Activated CD8-positive, alpha-beta T cell treated with anti-CD3 and anti-CD28 coated beads, Interleukin-2, amount 10 ng/mL, durations not matched to agents 7 days and 5 days (primary cell): ENCODE data around the gene DNHD1. TPM values are rescaled to one million over a fixed set of nuclear protein-coding genes. Genes with fewer than 3 reads are reported as not detected.
A peak's percentile ranks its signal among the peaks of the same experiment; 100 is the strongest.

Source experiments
- ATAC-seq: fragments of 150-1000 bp; cut with Tn5 transposase; one replicate; pipeline ENCODE4 v1.10.0; 2021; ENCODE audit warnings: moderate library complexity
- CTCF ChIA-PET: fragments of 350-600 bp; sonication (Branson Sonifier 250); formaldehyde crosslinking; loops from one replicate; lab custom pipeline; 2021; ENCODE audit warnings: antibody characterized with exemption; lab: Charles Lee
- POLR2A ChIA-PET: fragments of 350-600 bp; sonication (Branson Sonifier 250); formaldehyde crosslinking; loops from one replicate; lab custom pipeline; 2021; ENCODE audit warnings: antibody characterized with exemption; lab: Charles Lee
- DNase-seq: peaks from one replicate; pipeline ENCODE4 v3.0.0-alpha.2; 2020
- H3K27ac Mint-ChIP-seq: one replicate; pipeline ENCODE4 v1.8.0; 2021; ENCODE audit warnings: mild to moderate bottlenecking, mixed read lengths
- H3K27me3 Mint-ChIP-seq: one replicate; pipeline ENCODE4 v1.8.0; 2021; ENCODE audit warnings: low read depth, mixed read lengths
- H3K36me3 Mint-ChIP-seq: one replicate; pipeline ENCODE4 v1.8.0; 2021; ENCODE audit warnings: low read depth, mixed read lengths
- H3K4me1 Mint-ChIP-seq: one replicate; pipeline ENCODE4 v1.8.0; 2021; ENCODE audit warnings: low read depth, mixed read lengths
- H3K4me3 Mint-ChIP-seq: one replicate; pipeline ENCODE4 v1.8.0; 2021; ENCODE audit warnings: mild to moderate bottlenecking, mixed read lengths
- H3K9me3 Mint-ChIP-seq: one replicate; pipeline ENCODE4 v1.8.0; 2022; ENCODE audit warnings: mixed read lengths; ENCODE audit not compliant: insufficient read depth
- total RNA-seq, 2 experiments: library from RNA; stranded (reverse); gene quantifications; one replicate each; pipeline ENCODE4 v1.2.3, GENCODE V29; 2021

Gene DNHD1
- total RNA-seq, 2 experiments from 2014 or later = 17.8 to 18.5 TPM

- POLR2A ChIA-PET = no interaction called here
- no peak for ATAC-seq
These were observed 78.0 kb downstream of the DNHD1 start for GRCh38 chr11:6574816-6575715.

GRCh38 chr11:6576471-6577373 is 79.6 kb downstream of the DNHD1 start:
- ATAC-seq = no peak
- peak; percentile 12 for DNase-seq
- Mint-ChIP-seq H3K4me1 (no peaks in the 10 kb centered on the region), H3K9me3 (no peaks in the 10 kb centered on the region), H3K27me3 (no peaks in the 10 kb centered on the region), H3K36me3 (peaks cover 12% of the 10 kb centered on the region), H3K4me3 (no peak overlapping the region), H3K27ac (no peak overlapping the region)
- POLR2A ChIA-PET = interaction anchor here (1.3 kb wide), 1 partner anchor 13 kb away, joined by 3 read pairs; no protein-coding TSS in a partner anchor
- CTCF ChIA-PET = interaction anchor here (1.1 kb wide), 1 partner anchor 26 kb away, joined by 6 read pairs; no protein-coding TSS in a partner anchor

More at GRCh38 chr11:6574816-6575715, 78.0 kb downstream of the DNHD1 start:
- Mint-ChIP-seq H3K36me3 (peaks cover 14% of the 10 kb centered on the region), H3K27ac (no peak overlapping the region), H3K4me1 (no peaks in the 10 kb centered on the region), H3K9me3 (no peaks in the 10 kb centered on the region), H3K4me3 (no peak overlapping the region), H3K27me3 (no peaks in the 10 kb centered on the region)
- CTCF ChIA-PET = interaction anchor here (1.1 to 2.3 kb wide), 3 partner anchors 44 to 238 kb away, joined by 3 to 8 read pairs (median 5); no protein-coding TSS in a partner anchor
- no peak for DNase-seq

- no peak overlapping the region for H3K27ac Mint-ChIP-seq
These were observed 81.1 kb downstream of the DNHD1 start for GRCh38 chr11:6578134-6578533.

GRCh38 chr11:6579681-6580080 is 82.6 kb downstream of the DNHD1 start:
- CTCF ChIA-PET = interaction anchor here (1.1 to 1.2 kb wide), 3 partner anchors 25 to 126 kb away, joined by 3 to 4 read pairs (median 3); partner anchors contain the start of gene TAF10
- Mint-ChIP-seq H3K4me1 (no peaks in the 10 kb centered on the region), H3K9me3 (peaks cover 27% of the 10 kb centered on the region), H3K27me3 (no peaks in the 10 kb centered on the region), H3K4me3 (no peak overlapping the region), H3K36me3 (peaks cover 34% of the 10 kb centered on the region), H3K27ac (no peak overlapping the region)
- ATAC-seq = no peak
- peak; percentile 10 for DNase-seq
- POLR2A ChIA-PET = interaction anchor here (0.7 kb wide), 1 partner anchor 68 kb away, joined by 3 read pairs; no protein-coding TSS in a partner anchor

More at GRCh38 chr11:6578134-6578533, 81.1 kb downstream of the DNHD1 start:
- peaks cover 18% of the 10 kb centered on the region for H3K36me3 Mint-ChIP-seq
- no peak overlapping the region for H3K4me3 Mint-ChIP-seq
- H3K9me3 Mint-ChIP-seq = peaks cover 12% of the 10 kb centered on the region
- ChIA-PET POLR2A (interaction anchor here (1.2 to 1.3 kb wide), 2 partner anchors 14 to 16 kb away, joined by 3 read pairs; no protein-coding TSS in a partner anchor), CTCF (interaction anchor here (1.1 to 1.2 kb wide), 2 partner anchors 16 to 24 kb away, joined by 3 to 6 read pairs; no protein-coding TSS in a partner anchor)
- no peaks in the 10 kb centered on the region for H3K4me1 Mint-ChIP-seq
- DNase-seq = peak; percentile 18
- ATAC-seq = no peak
- H3K27me3 Mint-ChIP-seq = no peaks in the 10 kb centered on the region

- H3K36me3 Mint-ChIP-seq = peaks cover 43% of the 10 kb centered on the region
- no peak for ATAC-seq
- POLR2A ChIA-PET = no interaction called here
These were observed 86.5 kb downstream of the DNHD1 start for GRCh38 chr11:6583584-6583983.

GRCh38 chr11:6584528-6584927 is 87.4 kb downstream of the DNHD1 start:
- no peaks in the 10 kb centered on the region for H3K4me1 Mint-ChIP-seq
- no peaks in the 10 kb centered on the region for H3K27me3 Mint-ChIP-seq
- ChIA-PET CTCF (interaction anchor here (1.2 kb wide), 1 partner anchor 80 kb away, joined by 5 read pairs; no protein-coding TSS in a partner anchor), POLR2A (no interaction called here)
- H3K27ac Mint-ChIP-seq = no peak overlapping the region
- no peak overlapping the region for H3K4me3 Mint-ChIP-seq
- DNase-seq (no peak), ATAC-seq (no peak)
- H3K36me3 Mint-ChIP-seq = peaks cover 43% of the 10 kb centered on the region
- H3K9me3 Mint-ChIP-seq = peaks cover 31% of the 10 kb centered on the region

More at GRCh38 chr11:6583584-6583983, 86.5 kb downstream of the DNHD1 start:
- H3K4me3 Mint-ChIP-seq = no peak overlapping the region
- no peak overlapping the region for H3K27ac Mint-ChIP-seq
- no peak for DNase-seq
- H3K27me3 Mint-ChIP-seq = no peaks in the 10 kb centered on the region
- no peaks in the 10 kb centered on the region for H3K4me1 Mint-ChIP-seq
- H3K9me3 Mint-ChIP-seq = peaks cover 31% of the 10 kb centered on the region
- CTCF ChIA-PET = no interaction called here

- ChIA-PET POLR2A (no interaction called here), CTCF (interaction anchor here (1.5 kb wide), 1 partner anchor 18 kb away, joined by 3 read pairs; no protein-coding TSS in a partner anchor)
- Mint-ChIP-seq H3K36me3 (peaks cover 47% of the 10 kb centered on the region), H3K27me3 (no peaks in the 10 kb centered on the region), H3K4me1 (no peaks in the 10 kb centered on the region), H3K4me3 (no peak overlapping the region), H3K27ac (no peak overlapping the region), H3K9me3 (peaks cover 31% of the 10 kb centered on the region)
- ATAC-seq (no peak), DNase-seq (peak; percentile 14)
These were observed 89.6 kb downstream of the DNHD1 start for GRCh38 chr11:6586434-6587359.

- ATAC-seq = no peak
- ChIA-PET POLR2A (no interaction called here), CTCF (interaction anchor here (1.5 kb wide), 1 partner anchor 17 kb away, joined by 3 read pairs; no protein-coding TSS in a partner anchor)
- peak; percentile 11 for DNase-seq
- peaks cover 47% of the 10 kb centered on the region for H3K36me3 Mint-ChIP-seq
- H3K27me3 Mint-ChIP-seq = no peaks in the 10 kb centered on the region
- peaks cover 26% of the 10 kb centered on the region for H3K9me3 Mint-ChIP-seq
- no peak overlapping the region for H3K4me3 Mint-ChIP-seq
- H3K27ac Mint-ChIP-seq = no peak overlapping the region
- no peaks in the 10 kb centered on the region for H3K4me1 Mint-ChIP-seq
These were observed 90.4 kb downstream of the DNHD1 start for GRCh38 chr11:6587360-6587953.

GRCh38 chr11:6588018-6588417 is 90.9 kb downstream of the DNHD1 start:
- no peak overlapping the region for H3K27ac Mint-ChIP-seq
- ChIA-PET POLR2A (no interaction called here), CTCF (interaction anchor here (1.5 kb wide), 1 partner anchor 17 kb away, joined by 3 read pairs; no protein-coding TSS in a partner anchor)
- H3K27me3 Mint-ChIP-seq = no peaks in the 10 kb centered on the region
- no peak overlapping the region for H3K4me3 Mint-ChIP-seq
- no peaks in the 10 kb centered on the region for H3K4me1 Mint-ChIP-seq
- ATAC-seq (no peak), DNase-seq (no peak)
- H3K9me3 Mint-ChIP-seq = peaks cover 20% of the 10 kb centered on the region
- peaks cover 44% of the 10 kb centered on the region for H3K36me3 Mint-ChIP-seq
